Omental fat pad (tissue), 4 donors: ENCODE measurements around the gene MEI1. TPM values are rescaled to one million over a fixed set of nuclear protein-coding genes. Genes with fewer than 3 reads are reported as not detected.
A peak's percentile ranks its signal among the peaks of the same experiment; 100 is the strongest.

ENCODE experiments used
- ATAC-seq: fragments of 150-250 bp; one replicate; pipeline ENCODE4 v1.9.1; 2016; ENCODE audit warnings: mild to moderate bottlenecking, moderate library complexity; ENCODE audit not compliant: low FRiP score
- DNase-seq: peaks from one replicate; pipeline ENCODE4 v3.0.0-alpha.2; 2019; ENCODE audit warnings: low spot score
- total RNA-seq, 4 donors: library from RNA; depleted of rRNA; stranded (reverse); fragments of >200 nt; gene quantifications; one replicate each; pipeline ENCODE4 v1.1.0, GENCODE V29; 2016
- TF ChIP-seq, protein P1 (sequence below), 3 donors: fragments of 450-650 bp; IDR thresholded peaks; one replicate each; pipeline ENCODE4 v1.5.1; 2016 to 2017; ENCODE audit warnings: antibody characterized with exemption in 3 of 3, mild to moderate bottlenecking in 3 of 3, moderate library complexity in 2 of 3

Gene MEI1
- total RNA-seq, 4 donors from 2014 or later: 2.3 to 16.9 (median 2.6) TPM

DNA sequence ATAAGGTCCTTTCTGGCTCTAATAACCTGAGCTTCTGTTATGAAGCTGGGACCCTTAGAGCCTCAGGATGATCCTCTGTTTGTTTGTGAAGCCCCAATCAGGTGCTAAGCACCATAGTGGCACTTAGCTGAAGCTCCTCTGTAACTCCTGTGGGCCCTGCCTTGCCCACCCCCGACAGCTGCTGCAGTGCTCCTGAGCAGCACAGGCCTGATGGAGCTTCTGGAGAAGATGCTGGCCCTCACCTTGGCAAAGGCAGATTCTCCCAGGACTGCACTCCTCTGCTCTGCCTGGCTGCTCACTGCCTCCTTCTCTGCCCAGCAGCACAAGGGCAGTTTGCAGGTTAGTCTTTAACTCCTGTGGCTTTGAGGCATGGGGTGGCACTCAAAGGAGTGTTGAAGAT lies 82.2 kb downstream of the MEI1 start:
- DNase-seq (no peak), ATAC-seq (no peak)
- TF ChIP-seq, protein P1, sequence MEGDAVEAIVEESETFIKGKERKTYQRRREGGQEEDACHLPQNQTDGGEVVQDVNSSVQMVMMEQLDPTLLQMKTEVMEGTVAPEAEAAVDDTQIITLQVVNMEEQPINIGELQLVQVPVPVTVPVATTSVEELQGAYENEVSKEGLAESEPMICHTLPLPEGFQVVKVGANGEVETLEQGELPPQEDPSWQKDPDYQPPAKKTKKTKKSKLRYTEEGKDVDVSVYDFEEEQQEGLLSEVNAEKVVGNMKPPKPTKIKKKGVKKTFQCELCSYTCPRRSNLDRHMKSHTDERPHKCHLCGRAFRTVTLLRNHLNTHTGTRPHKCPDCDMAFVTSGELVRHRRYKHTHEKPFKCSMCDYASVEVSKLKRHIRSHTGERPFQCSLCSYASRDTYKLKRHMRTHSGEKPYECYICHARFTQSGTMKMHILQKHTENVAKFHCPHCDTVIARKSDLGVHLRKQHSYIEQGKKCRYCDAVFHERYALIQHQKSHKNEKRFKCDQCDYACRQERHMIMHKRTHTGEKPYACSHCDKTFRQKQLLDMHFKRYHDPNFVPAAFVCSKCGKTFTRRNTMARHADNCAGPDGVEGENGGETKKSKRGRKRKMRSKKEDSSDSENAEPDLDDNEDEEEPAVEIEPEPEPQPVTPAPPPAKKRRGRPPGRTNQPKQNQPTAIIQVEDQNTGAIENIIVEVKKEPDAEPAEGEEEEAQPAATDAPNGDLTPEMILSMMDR (IDR thresholded peaks at IDR 0.05): no peak

DNA sequence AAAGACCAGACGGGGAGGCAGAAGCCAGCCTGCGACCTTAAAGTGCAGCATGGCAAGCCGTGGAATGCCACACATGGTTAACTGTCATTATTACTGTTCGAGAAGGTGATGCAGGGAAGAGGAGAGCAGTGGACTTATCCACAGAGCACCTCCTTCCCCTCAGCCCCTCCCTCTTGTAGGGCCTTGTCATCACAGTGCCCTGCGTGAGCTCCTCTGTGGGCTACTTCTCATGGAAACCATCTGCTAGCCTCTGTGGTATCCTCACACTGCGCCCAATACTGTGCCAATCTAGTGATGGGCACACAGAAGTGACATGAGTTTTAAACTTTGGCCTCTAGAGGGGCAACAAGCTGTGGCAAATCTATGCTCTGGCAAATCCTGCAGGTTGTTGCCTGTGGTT lies 83.0 kb downstream of the MEI1 start:
- no peak for DNase-seq
- ATAC-seq: no peak
- TF ChIP-seq, protein P1 (IDR thresholded peaks at IDR 0.05): no peak

DNA sequence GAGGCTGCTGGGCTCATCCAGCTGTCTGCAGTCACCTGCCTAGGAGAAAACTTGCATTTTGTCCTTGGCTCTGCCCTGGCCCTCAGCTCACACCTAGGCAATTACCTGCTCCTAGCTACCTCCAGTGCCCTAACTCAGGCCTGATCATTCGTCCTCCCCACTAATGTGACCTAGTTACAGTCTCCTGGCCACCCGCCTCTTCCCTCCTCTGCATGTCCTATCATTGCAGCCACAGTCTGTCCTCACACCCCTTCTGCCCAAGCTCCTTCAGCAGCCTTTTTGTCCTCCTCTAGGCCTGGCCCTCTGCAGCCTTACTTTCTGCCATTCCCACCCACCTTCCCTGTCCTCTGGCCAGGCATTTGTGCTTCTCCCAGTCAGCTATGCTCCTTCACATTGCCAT lies 83.4 kb downstream of the MEI1 start:
- ATAC-seq (no peak), DNase-seq (no peak)
- TF ChIP-seq, protein P1 (IDR thresholded peaks at IDR 0.05): no peak

DNA sequence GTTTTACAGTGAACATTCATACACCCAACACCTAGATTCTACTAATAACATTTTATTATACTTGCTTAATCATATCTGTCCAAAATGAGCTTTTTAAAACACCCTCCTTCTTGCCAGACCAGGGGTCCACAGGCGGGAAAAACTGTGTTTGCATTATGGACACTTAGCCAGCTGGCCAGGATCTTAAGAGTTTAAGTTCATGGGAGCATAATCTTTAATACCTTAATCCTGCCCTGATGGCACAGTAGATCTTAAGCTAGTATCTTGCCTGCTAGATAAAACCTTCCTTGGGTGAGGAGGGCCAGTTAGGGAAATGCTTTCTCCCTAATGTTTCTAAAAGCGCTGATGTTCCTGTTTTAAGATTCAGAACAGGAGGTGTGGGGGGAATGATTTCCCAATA lies 88.0 kb downstream of the MEI1 start:
- TF ChIP-seq, protein P1 (IDR thresholded peaks at IDR 0.05): no peak
- no peak for DNase-seq
- no peak for ATAC-seq

GRCh38 chr22:41793871-41794270 lies 94.6 kb downstream of the MEI1 start:
- TF ChIP-seq, protein P1 (IDR thresholded peaks at IDR 0.05): no peak
- no peak for ATAC-seq
- no peak for DNase-seq

- ATAC-seq: no peak
- DNase-seq: no peak
- TF ChIP-seq, protein P1 (IDR thresholded peaks at IDR 0.05): no peak
Observed at GRCh38 chr22:41798736-41799135, 99.4 kb downstream of the MEI1 start.

GRCh38 chr22:41799486-41800347 lies 100.4 kb downstream of the MEI1 start:
- ATAC-seq (peak; percentile 39), DNase-seq (no peak)
- TF ChIP-seq, protein P1 (IDR thresholded peaks at IDR 0.05): no peak
